Prostate gland (tissue), 2 donors: Measurements from ENCODE around the gene COL16A1.

Experiments
- CTCF ChIP-seq, 4 experiments: fragments of 200-600 bp in 2 of 4; fragments of 450-650 bp in 2 of 4; sonication (generic) in 2 of 4; IDR thresholded peaks; 1 replicate in 3 of 4; 2 replicates in 1 of 4; pipeline ENCODE4 v1.5.1; 2016 to 2019; ENCODE audit warnings: antibody characterized with exemption in 4 of 4, mild to moderate bottlenecking in 2 of 4, moderate library complexity in 2 of 4
- POLR2A ChIP-seq: fragments of 450-650 bp; IDR thresholded peaks from one replicate; pipeline ENCODE4 v1.6.1; 2016; ENCODE audit warnings: antibody characterized with exemption, mild to moderate bottlenecking
- POLR2AphosphoS5 ChIP-seq: sonication (generic); formaldehyde crosslinking; IDR thresholded peaks from one replicate; pipeline ENCODE4 v1.6.1; 2017; ENCODE audit warnings: antibody characterized with exemption

GRCh38 chr1:31624309-31624708 lies 79.5 kb downstream of the COL16A1 start:
- TF ChIP-seq CTCF (IDR thresholded peaks at IDR 0.05) (no peak), POLR2A (no peak), POLR2AphosphoS5 (no peak)
